Endodermal cell (in vitro differentiated cells): ENCODE measurements around the gene ZIC5. TPM values are rescaled to one million over a fixed set of nuclear protein-coding genes. Genes with fewer than 3 reads are reported as not detected.

Source experiments
- DNase-seq: peaks from one replicate; pipeline ENCODE4 v3.0.0-alpha.2; 2017
- H3K27ac ChIP-seq: 2 replicates; pipeline ENCODE4 v1.5.1; 2013; ENCODE audit warnings: mild to moderate bottlenecking, low read depth, low read length, moderate library complexity
- H3K27me3 ChIP-seq: 2 replicates; pipeline ENCODE4 v1.6.1; 2013; ENCODE audit warnings: mild to moderate bottlenecking, low read length, moderate library complexity; ENCODE audit not compliant: insufficient read depth, control insufficient read depth, poor library complexity, severe bottlenecking
- H3K36me3 ChIP-seq: 2 replicates; pipeline ENCODE4 v1.7.0; 2013; ENCODE audit warnings: mild to moderate bottlenecking, low read length, moderate library complexity; ENCODE audit not compliant: control insufficient read depth, insufficient read depth
- H3K4me1 ChIP-seq: one replicate; pipeline ENCODE4 v1.7.0; 2013; ENCODE audit warnings: low read length; ENCODE audit not compliant: control insufficient read depth, insufficient read depth
- H3K4me3 ChIP-seq: 2 replicates; pipeline ENCODE4 v1.5.1; 2013; ENCODE audit warnings: mild to moderate bottlenecking, low read length, moderate library complexity
- H3K9ac ChIP-seq: 2 replicates; pipeline ENCODE4 v1.6.1; 2013; ENCODE audit warnings: mild to moderate bottlenecking, low read length, moderate library complexity; ENCODE audit not compliant: poor library complexity, severe bottlenecking; ENCODE audit errors: extremely low read depth
- H3K9me3 ChIP-seq: 2 replicates; pipeline ENCODE4 v1.6.1; 2013; ENCODE audit warnings: mild to moderate bottlenecking, low read length, moderate library complexity; ENCODE audit not compliant: control insufficient read depth
- H3K27ac Mint-ChIP-seq: 2 replicates; pipeline ENCODE4 v1.8.0; 2020; ENCODE audit warnings: mixed read lengths
- H3K27me3 Mint-ChIP-seq: 2 replicates; pipeline ENCODE4 v1.8.0; 2021; ENCODE audit warnings: mild to moderate bottlenecking, mixed read lengths; ENCODE audit not compliant: insufficient read depth
- H3K36me3 Mint-ChIP-seq: 2 replicates; pipeline ENCODE4 v1.8.0; 2020; ENCODE audit warnings: low read depth, mixed read lengths
- H3K4me1 Mint-ChIP-seq: 2 replicates; pipeline ENCODE4 v1.8.0; 2020; ENCODE audit warnings: mixed read lengths
- H3K4me3 Mint-ChIP-seq: 2 replicates; pipeline ENCODE4 v1.8.0; 2020; ENCODE audit warnings: mild to moderate bottlenecking, moderate library complexity, mixed read lengths
- H3K9me3 Mint-ChIP-seq: 2 replicates; pipeline ENCODE4 v1.8.0; 2020; ENCODE audit warnings: mild to moderate bottlenecking, mixed read lengths
- WGBS, 2 experiments: methylation state at CpG; one replicate each; pipeline versions ENCODE4 v1.1.5 to v1.1.7; 2013; ENCODE audit warnings: missing lambda C conversion rate in 2 of 2, mixed read lengths in 1 of 2; ENCODE audit not compliant: insufficient coverage in 1 of 2, insufficient read length in 1 of 2; 5-methylcytosine and 5-hydroxymethylcytosine counted together
- total RNA-seq, 2 donors: library from RNA; stranded (reverse); fragmentation: NEBNext Ultra II Directional in 1 of 2; extraction: Animal tissue kit (Norgen Biotek cat#: 25700) in 1 of 2; gene quantifications; 2 replicates in 1 of 2; 3 replicates in 1 of 2; pipeline ENCODE4 v1.2.1, GENCODE V29; 2021
- TF ChIP-seq, protein P1 (sequence below): fragments of 200-600 bp; sonication (generic); conservative IDR thresholded peaks from 2 replicates; pipeline ENCODE4 v1.5.0; 2021; ENCODE audit warnings: antibody characterized with exemption, mild to moderate bottlenecking

ZIC5 gene
- total RNA-seq, 2 donors from 2014 or later = 11.0 to 13.7 TPM

GRCh38 chr13:99993660-99994637, 22.4 kb upstream of the ZIC5 start:
- WGBS, 2 experiments = 10 to 28% methylated on average over 2 to 7 of the region's 9 CpGs
- peaks cover 51% of the 10 kb centered on the region for H3K27me3 ChIP-seq
- H3K4me3 ChIP-seq = no peak overlapping the region
- Mint-ChIP-seq H3K27me3 (peaks cover 48% of the 10 kb centered on the region), H3K27ac (no peak overlapping the region), H3K36me3 (no peaks in the 10 kb centered on the region), H3K4me1 (peaks cover 57% of the 10 kb centered on the region), H3K4me3 (no peak overlapping the region), H3K9me3 (no peaks in the 10 kb centered on the region)
- no peaks in the 10 kb centered on the region for H3K9me3 ChIP-seq
- H3K36me3 ChIP-seq = no peaks in the 10 kb centered on the region
- DNase-seq = no peak
- no peak overlapping the region for H3K27ac ChIP-seq
- H3K4me1 ChIP-seq = peaks cover 22% of the 10 kb centered on the region
- peak overlapping the region; percentile 7 for H3K9ac ChIP-seq
- TF ChIP-seq, protein P1, sequence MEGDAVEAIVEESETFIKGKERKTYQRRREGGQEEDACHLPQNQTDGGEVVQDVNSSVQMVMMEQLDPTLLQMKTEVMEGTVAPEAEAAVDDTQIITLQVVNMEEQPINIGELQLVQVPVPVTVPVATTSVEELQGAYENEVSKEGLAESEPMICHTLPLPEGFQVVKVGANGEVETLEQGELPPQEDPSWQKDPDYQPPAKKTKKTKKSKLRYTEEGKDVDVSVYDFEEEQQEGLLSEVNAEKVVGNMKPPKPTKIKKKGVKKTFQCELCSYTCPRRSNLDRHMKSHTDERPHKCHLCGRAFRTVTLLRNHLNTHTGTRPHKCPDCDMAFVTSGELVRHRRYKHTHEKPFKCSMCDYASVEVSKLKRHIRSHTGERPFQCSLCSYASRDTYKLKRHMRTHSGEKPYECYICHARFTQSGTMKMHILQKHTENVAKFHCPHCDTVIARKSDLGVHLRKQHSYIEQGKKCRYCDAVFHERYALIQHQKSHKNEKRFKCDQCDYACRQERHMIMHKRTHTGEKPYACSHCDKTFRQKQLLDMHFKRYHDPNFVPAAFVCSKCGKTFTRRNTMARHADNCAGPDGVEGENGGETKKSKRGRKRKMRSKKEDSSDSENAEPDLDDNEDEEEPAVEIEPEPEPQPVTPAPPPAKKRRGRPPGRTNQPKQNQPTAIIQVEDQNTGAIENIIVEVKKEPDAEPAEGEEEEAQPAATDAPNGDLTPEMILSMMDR = no peak

- Histone ChIP-seq H3K27me3 (peaks cover 51% of the 10 kb centered on the region), H3K27ac (no peak overlapping the region), H3K36me3 (no peaks in the 10 kb centered on the region), H3K9ac (no peak overlapping the region), H3K9me3 (no peaks in the 10 kb centered on the region), H3K4me3 (no peak overlapping the region), H3K4me1 (peaks cover 22% of the 10 kb centered on the region)
- Mint-ChIP-seq H3K27ac (no peak overlapping the region), H3K4me3 (no peak overlapping the region), H3K27me3 (peaks cover 50% of the 10 kb centered on the region), H3K9me3 (no peaks in the 10 kb centered on the region), H3K36me3 (no peaks in the 10 kb centered on the region), H3K4me1 (peaks cover 63% of the 10 kb centered on the region)
- WGBS, 2 experiments = 31% methylated on average over 3 of the region's 3 CpGs; no CpG with 5 or more reads in 1 of the 2 experiments
- TF ChIP-seq, protein P1 = no peak
- no peak for DNase-seq
Measured at GRCh38 chr13:99992949-99993351, 21.4 kb upstream of the ZIC5 start.

DNA sequence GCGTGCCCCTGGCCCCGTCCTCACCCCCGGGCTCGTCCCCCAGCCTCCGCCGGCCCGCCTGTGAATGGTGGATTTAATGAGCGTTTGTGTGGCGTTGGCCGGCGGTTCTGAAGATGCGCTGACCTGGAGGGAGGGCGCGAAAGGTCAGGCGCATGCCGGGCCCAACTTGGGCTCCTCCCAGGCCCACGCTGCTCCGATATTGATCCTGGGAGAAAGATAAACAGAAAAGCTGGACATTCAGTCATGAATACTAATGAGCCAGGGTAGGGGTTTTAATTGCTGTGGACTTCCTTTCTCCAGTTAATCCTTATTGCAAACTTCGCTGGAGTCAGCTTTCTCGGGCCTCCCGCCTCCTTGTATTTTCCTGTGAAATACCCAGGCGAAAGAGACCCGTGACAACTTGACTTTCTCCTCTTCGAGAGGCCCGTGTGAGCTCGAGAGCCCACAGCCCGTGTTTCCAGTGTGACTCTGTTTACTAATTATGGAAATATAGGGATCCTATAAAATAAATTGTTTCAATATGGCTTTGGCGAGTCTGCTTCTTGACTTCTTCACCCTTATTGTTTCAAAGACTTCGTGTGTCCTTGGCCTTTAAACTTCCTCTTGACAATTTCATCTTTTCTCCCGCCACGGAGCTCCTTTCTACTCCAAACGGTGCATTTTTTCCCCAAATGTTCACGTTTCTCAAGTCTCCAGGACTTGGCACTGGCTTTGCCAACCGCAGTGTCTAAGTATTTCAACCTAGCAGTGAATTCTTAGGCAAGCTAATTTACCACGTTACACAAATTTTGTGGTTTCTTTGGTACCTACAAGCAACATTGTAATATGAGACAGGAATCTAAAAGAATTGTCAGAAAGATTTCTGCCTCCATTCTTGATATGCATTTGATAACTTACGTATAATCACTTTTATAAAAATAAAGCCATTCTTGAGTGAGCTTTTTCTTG, 20.5 kb upstream of the ZIC5 start:
- Histone ChIP-seq H3K27ac (no peak overlapping the region), H3K9ac (peak overlapping the region; percentile 34), H3K9me3 (no peaks in the 10 kb centered on the region), H3K4me3 (no peak overlapping the region), H3K4me1 (peaks cover 22% of the 10 kb centered on the region), H3K27me3 (peaks cover 51% of the 10 kb centered on the region), H3K36me3 (peaks cover 2% of the 10 kb centered on the region)
- TF ChIP-seq, protein P1 = no peak
- Mint-ChIP-seq H3K4me1 (peaks cover 71% of the 10 kb centered on the region), H3K27ac (peak overlapping the region; percentile 49), H3K36me3 (no peaks in the 10 kb centered on the region), H3K9me3 (no peaks in the 10 kb centered on the region), H3K4me3 (peak overlapping the region; percentile 94), H3K27me3 (peaks cover 50% of the 10 kb centered on the region)
- WGBS, 2 experiments = 12 to 30% methylated on average over 16 to 36 of the region's 36 CpGs
- DNase-seq = no peak
